Glutamatergic neuron (in vitro differentiated cells): Measurements from ENCODE around the gene VEZF1. TPM values are rescaled to one million over a fixed set of nuclear protein-coding genes. Genes with fewer than 3 reads are reported as not detected.
"Not testable (repeated sequence)": the region's sequence is repeated elsewhere in the genome, so short reads cannot be mapped to it uniquely, and the experiment has no call there.

Source experiments
- DNase-seq: peaks from one replicate; pipeline ENCODE4 v3.0.0; 2022
- H3K27ac Mint-ChIP-seq: one replicate; pipeline ENCODE4 v1.8.0; 2020; ENCODE audit warnings: mild to moderate bottlenecking, mixed read lengths, inconsistent platforms; ENCODE audit not compliant: unreplicated experiment
- H3K27me3 Mint-ChIP-seq: one replicate; pipeline ENCODE4 v1.8.0; 2020; ENCODE audit warnings: mild to moderate bottlenecking, moderate library complexity, mixed read lengths, inconsistent platforms; ENCODE audit not compliant: unreplicated experiment
- H3K36me3 Mint-ChIP-seq: one replicate; pipeline ENCODE4 v1.8.0; 2020; ENCODE audit warnings: mild to moderate bottlenecking, mixed read lengths, inconsistent platforms; ENCODE audit not compliant: unreplicated experiment
- H3K4me1 Mint-ChIP-seq: one replicate; pipeline ENCODE4 v1.8.0; 2020; ENCODE audit warnings: mild to moderate bottlenecking, low read depth, mixed read lengths, inconsistent platforms; ENCODE audit not compliant: unreplicated experiment
- H3K4me3 Mint-ChIP-seq: one replicate; pipeline ENCODE4 v1.8.0; 2020; ENCODE audit warnings: mild to moderate bottlenecking, mixed read lengths, inconsistent platforms; ENCODE audit not compliant: unreplicated experiment
- H3K9me3 Mint-ChIP-seq: one replicate; pipeline ENCODE4 v1.8.0; 2020; ENCODE audit warnings: mild to moderate bottlenecking, moderate library complexity, mixed read lengths, inconsistent platforms; ENCODE audit not compliant: unreplicated experiment
- CTCF ChIP-seq: fragments of 200-600 bp; sonication (generic); IDR thresholded peaks from one replicate; pipeline ENCODE4 v1.5.0; 2021; ENCODE audit not compliant: partially characterized antibody, unreplicated experiment
- total RNA-seq: library from RNA; stranded (reverse); fragmentation: NEBNext Ultra II Directional; extraction: Animal tissue kit (Norgen Biotek cat#: 25700); gene quantifications from one replicate; pipeline ENCODE4 v1.2.1, GENCODE V29; 2021; ENCODE audit not compliant: unreplicated experiment

The VEZF1 gene
- total RNA-seq, 1 donor from 2014 or later: 88.3 TPM

DNA sequence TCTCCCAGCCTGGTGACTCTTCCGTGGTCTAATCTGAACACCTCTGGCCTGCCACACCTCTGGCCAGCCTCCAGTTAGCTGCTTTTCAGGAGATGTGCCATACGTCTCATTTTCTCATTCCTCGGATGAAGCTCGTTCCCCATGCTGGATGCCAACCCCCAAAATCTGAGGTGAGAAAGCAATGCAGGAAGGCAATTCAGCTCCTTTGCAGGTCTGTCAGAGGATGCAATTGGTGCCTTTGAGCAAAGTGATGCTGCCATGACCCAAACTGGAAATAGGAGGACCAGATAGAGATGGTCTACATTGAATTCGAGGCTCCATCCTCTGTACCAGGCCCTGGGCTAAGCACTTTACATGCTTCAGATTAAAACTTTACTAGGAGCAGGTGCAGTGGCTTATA is 21.8 kb downstream of the VEZF1 start:
- H3K27me3 Mint-ChIP-seq: peaks cover 2% of the 10 kb centered on the region
- DNase-seq: no peak
- peaks cover 2% of the 10 kb centered on the region for H3K9me3 Mint-ChIP-seq
- no peaks in the 10 kb centered on the region for H3K4me1 Mint-ChIP-seq
- H3K36me3 Mint-ChIP-seq: no peaks in the 10 kb centered on the region
- no peak overlapping the region for H3K4me3 Mint-ChIP-seq
- TF ChIP-seq CTCF: no peak
- H3K27ac Mint-ChIP-seq: no peak overlapping the region

GRCh38 chr17:57965521-57966160 is 22.4 kb downstream of the VEZF1 start:
- H3K27me3 Mint-ChIP-seq: peaks cover 2% of the 10 kb centered on the region
- no peaks in the 10 kb centered on the region for H3K36me3 Mint-ChIP-seq
- H3K27ac Mint-ChIP-seq: no peak overlapping the region

DNA sequence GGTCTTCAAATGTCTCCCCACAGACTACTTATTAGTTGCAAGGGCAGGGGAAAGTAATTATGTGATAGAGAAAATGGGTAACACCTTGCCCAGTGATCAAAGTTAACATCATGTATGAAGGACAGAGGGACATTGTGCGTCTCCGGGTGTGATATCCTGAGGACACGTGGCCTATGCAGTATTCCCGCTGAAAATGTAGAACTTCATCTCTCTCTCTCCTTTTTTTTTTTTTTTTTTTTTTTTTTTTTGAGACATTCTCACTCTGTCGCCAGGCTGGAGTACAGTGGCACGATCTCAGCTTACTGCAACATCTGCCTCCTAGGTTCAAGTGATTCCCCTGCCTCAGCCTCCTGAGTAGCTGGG is 24.9 kb downstream of the VEZF1 start:
- no peaks in the 10 kb centered on the region for H3K36me3 Mint-ChIP-seq
- DNase-seq: no peak
- H3K9me3 Mint-ChIP-seq: peaks cover 1% of the 10 kb centered on the region
- peaks cover 2% of the 10 kb centered on the region for H3K27me3 Mint-ChIP-seq
- no peak for TF ChIP-seq CTCF
- H3K4me3 Mint-ChIP-seq: no peak overlapping the region
- no peak overlapping the region for H3K27ac Mint-ChIP-seq
- H3K4me1 Mint-ChIP-seq: no peaks in the 10 kb centered on the region

More at GRCh38 chr17:57965521-57966160, 22.4 kb downstream of the VEZF1 start:
- DNase-seq: no peak
- H3K4me3 Mint-ChIP-seq: no peak overlapping the region
- H3K9me3 Mint-ChIP-seq: peaks cover 1% of the 10 kb centered on the region
- TF ChIP-seq CTCF: no peak
- no peaks in the 10 kb centered on the region for H3K4me1 Mint-ChIP-seq

DNA sequence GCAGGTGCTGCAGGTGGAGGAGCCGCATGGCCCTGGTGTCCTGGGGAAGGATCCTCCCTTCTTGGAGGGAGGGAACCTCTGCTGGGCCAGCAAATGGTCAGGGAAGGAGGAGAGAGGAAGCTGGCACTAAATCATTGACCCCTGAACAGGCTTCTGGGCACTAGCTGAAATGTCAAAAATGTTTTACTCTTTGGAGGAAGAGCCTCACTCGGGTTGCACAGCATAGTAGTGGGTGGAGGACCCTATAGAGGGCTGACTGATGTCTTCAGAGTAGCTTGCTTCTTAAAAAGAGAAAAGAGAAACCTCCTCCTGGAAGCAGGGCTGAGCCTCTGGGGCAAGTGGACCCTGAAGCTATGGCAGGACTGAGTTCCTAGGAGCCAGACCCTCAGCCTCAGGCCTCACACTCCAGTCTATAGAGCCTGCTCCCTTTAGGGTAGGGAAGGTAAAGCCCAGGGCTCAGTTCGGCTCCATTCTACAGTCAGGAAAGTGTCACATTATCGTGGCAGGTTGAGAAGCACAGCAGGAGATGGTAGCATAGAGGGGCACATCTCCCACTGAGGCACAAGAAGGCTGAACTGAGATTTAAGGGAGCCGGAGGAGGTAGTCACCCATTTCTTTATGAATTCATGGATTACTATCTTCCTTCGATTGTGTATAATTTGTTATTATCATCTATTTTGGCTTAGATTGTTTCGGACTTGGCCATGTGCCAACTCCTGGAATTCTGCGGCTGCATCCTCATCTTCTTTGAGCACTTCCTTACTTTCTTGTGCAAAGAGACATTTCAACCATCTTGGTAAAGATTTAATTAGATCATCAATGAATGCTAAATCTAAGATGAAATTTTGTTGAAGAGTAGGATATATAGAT is 25.5 kb downstream of the VEZF1 start:
- H3K4me1 Mint-ChIP-seq: no peaks in the 10 kb centered on the region
- TF ChIP-seq CTCF: no peak
- H3K36me3 Mint-ChIP-seq: no peaks in the 10 kb centered on the region
- H3K9me3 Mint-ChIP-seq: peaks cover 1% of the 10 kb centered on the region
- no peak for DNase-seq
- H3K27me3 Mint-ChIP-seq: peaks cover 6% of the 10 kb centered on the region
- H3K27ac Mint-ChIP-seq: no peak overlapping the region
- no peak overlapping the region for H3K4me3 Mint-ChIP-seq

- H3K9me3 Mint-ChIP-seq: peaks cover 4% of the 10 kb centered on the region
- TF ChIP-seq CTCF: no peak
Observed at GRCh38 chr17:57959929-57960328, 28.1 kb downstream of the VEZF1 start.

DNA sequence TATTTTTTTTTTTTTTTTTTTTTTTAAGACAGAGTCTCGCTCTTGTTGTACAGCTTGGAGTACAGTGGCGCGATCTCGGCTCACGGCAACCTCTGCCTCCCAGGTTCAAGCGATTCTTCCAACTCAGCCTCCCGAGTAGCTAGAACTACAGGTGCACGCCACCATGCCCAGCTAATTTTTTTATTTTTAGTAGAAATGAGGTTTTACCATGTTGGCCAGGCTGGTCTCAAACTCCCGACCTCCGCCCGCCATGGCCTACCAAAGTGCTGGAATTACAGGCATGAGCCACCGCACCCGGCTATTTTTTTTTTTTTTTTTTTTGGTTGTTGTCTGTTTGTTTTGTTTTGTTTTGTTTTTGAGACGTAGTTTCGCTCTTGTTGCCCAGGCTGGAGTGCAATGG is 29.7 kb downstream of the VEZF1 start:
- H3K9me3 Mint-ChIP-seq, H3K36me3 Mint-ChIP-seq, H3K4me1 Mint-ChIP-seq, H3K4me3 Mint-ChIP-seq, H3K27ac Mint-ChIP-seq, DNase-seq: not testable (repeated sequence)
- peaks cover 13% of the 10 kb centered on the region for H3K27me3 Mint-ChIP-seq

More at GRCh38 chr17:57959929-57960328, 28.1 kb downstream of the VEZF1 start:
- no peak overlapping the region for H3K27ac Mint-ChIP-seq
- H3K4me3 Mint-ChIP-seq: no peak overlapping the region
- H3K36me3 Mint-ChIP-seq: no peaks in the 10 kb centered on the region
- peaks cover 9% of the 10 kb centered on the region for H3K27me3 Mint-ChIP-seq
- no peak for DNase-seq
- H3K4me1 Mint-ChIP-seq: peaks cover 2% of the 10 kb centered on the region
